Osteoblast (primary cell): Measurements from ENCODE around the gene CCBE1. TPM values are rescaled to one million over a fixed set of nuclear protein-coding genes. Genes with fewer than 3 reads are reported as not detected.
"Not testable (repeated sequence)": the region's sequence is repeated elsewhere in the genome, so short reads cannot be mapped to it uniquely, and the experiment has no call there.

ENCODE experiments used
- DNase-seq: peaks from one replicate; pipeline ENCODE4 v3.0.0; 2011; ENCODE audit warnings: low spot score, mixed read lengths; ENCODE audit not compliant: insufficient read length; ENCODE audit errors: missing footprints
- H2AFZ ChIP-seq: 2 replicates; pipeline ENCODE4 v1.6.0; 2011; ENCODE audit warnings: mild to moderate bottlenecking, low read length
- H3K27ac ChIP-seq: 2 replicates; pipeline ENCODE4 v1.5.1; 2011; ENCODE audit warnings: mild to moderate bottlenecking, low read depth, low read length, moderate library complexity
- H3K27me3 ChIP-seq: 2 replicates; pipeline ENCODE4 v1.6.0; 2012; ENCODE audit warnings: mild to moderate bottlenecking, control low read depth, inconsistent platforms, low read length, moderate library complexity; ENCODE audit not compliant: insufficient read depth
- H3K36me3 ChIP-seq: 2 replicates; pipeline ENCODE4 v1.5.1; 2011; ENCODE audit warnings: mild to moderate bottlenecking, low read length, control low read depth, moderate library complexity; ENCODE audit not compliant: insufficient read depth
- H3K4me1 ChIP-seq: 2 replicates; pipeline ENCODE4 v1.5.1; 2011; ENCODE audit warnings: mild to moderate bottlenecking, low read length, control low read depth, moderate library complexity; ENCODE audit not compliant: insufficient read depth
- H3K4me2 ChIP-seq: 2 replicates; pipeline ENCODE4 v1.6.0; 2011; ENCODE audit warnings: mild to moderate bottlenecking, low read length; ENCODE audit not compliant: insufficient read depth
- H3K4me3 ChIP-seq: fragments of 200-600 bp; sonication (generic); 3 replicates; pipeline ENCODE4 v1.5.1; 2012; ENCODE audit warnings: mild to moderate bottlenecking, low read length, inconsistent platforms; ENCODE audit not compliant: insufficient read depth
- H3K79me2 ChIP-seq: 2 replicates; pipeline ENCODE4 v1.6.0; 2012; ENCODE audit warnings: mild to moderate bottlenecking, low read length, control low read depth, inconsistent platforms; ENCODE audit not compliant: insufficient read depth
- H3K9me3 ChIP-seq: 2 replicates; pipeline ENCODE4 v1.5.1; 2011; ENCODE audit warnings: low read depth, low read length, control low read depth
- H4K20me1 ChIP-seq: 2 replicates; pipeline ENCODE4 v1.6.0; 2012; ENCODE audit warnings: mild to moderate bottlenecking, low read length, control low read depth; ENCODE audit not compliant: insufficient read depth
- total RNA-seq: library from RNA; depleted of rRNA; stranded (reverse); fragments of >200 nt; gene quantifications from 2 replicates; pipeline ENCODE4 v1.2.3, GENCODE V29; 2012
- TF ChIP-seq, protein P1 (sequence below): IDR thresholded peaks from 2 replicates; pipeline ENCODE4 v1.5.1; 2011; ENCODE audit warnings: mild to moderate bottlenecking, low read depth, low read length, moderate library complexity; ENCODE audit errors: extremely low read depth

CCBE1 gene
- total RNA-seq, 1 donor: 51.4 TPM

DNA sequence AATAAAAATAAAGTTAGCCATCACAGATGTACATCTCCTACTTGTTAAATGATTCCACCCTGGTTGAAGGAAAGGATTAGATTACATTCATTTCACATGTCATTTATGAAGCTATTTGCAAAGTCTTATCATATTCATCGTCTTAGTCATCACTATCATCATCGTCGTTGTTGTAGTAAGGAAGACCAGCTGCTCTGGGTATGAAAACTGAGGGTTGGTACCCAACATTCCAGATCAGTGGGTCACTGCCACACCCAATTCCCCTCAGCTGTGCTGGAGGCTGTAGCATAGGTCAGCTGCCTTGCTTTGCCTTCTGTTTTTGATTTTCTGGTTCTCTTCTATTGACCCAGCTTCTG is 20.9 kb upstream of the CCBE1 start:
- H3K4me2 ChIP-seq: peak overlapping the region; percentile 59

DNA sequence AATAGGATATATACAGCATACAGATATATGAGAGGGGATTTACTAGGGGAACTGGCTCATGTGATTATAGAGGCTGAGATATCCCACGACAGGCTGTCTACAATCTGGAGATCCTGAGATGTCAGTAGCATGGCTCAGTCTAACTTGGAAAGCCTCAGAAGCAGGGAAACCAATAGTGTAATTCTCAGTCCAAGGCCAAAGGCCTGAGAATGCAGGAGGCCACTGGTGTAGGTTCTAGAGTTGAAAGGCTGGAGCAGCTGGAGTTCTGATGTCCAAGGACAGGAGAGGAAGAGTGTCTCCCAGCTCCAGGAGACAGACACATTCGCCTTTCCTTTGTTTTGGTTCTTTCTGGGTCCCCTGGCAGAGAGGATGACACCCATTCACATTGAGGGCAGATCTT is 20.1 kb upstream of the CCBE1 start:
- no peak for DNase-seq
- H2AFZ ChIP-seq: no peak overlapping the region
- H3K4me3 ChIP-seq: no peak overlapping the region

More for the DNA sequence above, 20.9 kb upstream of the CCBE1 start:
- no peaks in the 10 kb centered on the region for H3K27me3 ChIP-seq
- H4K20me1 ChIP-seq: no peaks in the 10 kb centered on the region
- H3K36me3 ChIP-seq: no peaks in the 10 kb centered on the region
- H3K27ac ChIP-seq: peak overlapping the region; percentile 81
- TF ChIP-seq, protein P1, sequence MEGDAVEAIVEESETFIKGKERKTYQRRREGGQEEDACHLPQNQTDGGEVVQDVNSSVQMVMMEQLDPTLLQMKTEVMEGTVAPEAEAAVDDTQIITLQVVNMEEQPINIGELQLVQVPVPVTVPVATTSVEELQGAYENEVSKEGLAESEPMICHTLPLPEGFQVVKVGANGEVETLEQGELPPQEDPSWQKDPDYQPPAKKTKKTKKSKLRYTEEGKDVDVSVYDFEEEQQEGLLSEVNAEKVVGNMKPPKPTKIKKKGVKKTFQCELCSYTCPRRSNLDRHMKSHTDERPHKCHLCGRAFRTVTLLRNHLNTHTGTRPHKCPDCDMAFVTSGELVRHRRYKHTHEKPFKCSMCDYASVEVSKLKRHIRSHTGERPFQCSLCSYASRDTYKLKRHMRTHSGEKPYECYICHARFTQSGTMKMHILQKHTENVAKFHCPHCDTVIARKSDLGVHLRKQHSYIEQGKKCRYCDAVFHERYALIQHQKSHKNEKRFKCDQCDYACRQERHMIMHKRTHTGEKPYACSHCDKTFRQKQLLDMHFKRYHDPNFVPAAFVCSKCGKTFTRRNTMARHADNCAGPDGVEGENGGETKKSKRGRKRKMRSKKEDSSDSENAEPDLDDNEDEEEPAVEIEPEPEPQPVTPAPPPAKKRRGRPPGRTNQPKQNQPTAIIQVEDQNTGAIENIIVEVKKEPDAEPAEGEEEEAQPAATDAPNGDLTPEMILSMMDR: no peak
- no peaks in the 10 kb centered on the region for H3K79me2 ChIP-seq
- no peak overlapping the region for H2AFZ ChIP-seq
- peak; percentile 91 for DNase-seq
- H3K4me3 ChIP-seq: no peak overlapping the region
- peaks cover 52% of the 10 kb centered on the region for H3K4me1 ChIP-seq
- no peaks in the 10 kb centered on the region for H3K9me3 ChIP-seq

DNA sequence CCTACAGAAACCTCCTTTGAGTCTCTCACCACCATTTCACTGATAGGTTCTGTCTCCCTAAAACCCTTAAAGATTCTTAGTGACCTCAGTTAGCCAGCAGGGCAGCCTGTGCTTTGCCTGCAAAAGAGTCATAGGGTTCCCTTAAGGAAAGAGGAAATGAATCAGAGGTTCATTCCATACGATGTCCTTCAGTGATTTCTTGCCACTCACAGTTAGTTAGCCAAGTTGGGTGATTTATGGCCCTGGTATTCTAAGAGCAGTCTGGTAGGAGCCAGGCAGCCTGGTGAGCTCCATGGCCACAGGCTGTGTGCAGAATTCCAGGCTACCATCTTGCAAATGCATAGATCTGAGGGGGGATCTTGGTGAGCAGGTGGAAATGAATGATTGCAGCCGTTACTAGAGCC is 18.7 kb upstream of the CCBE1 start:
- Histone ChIP-seq H4K20me1 (no peaks in the 10 kb centered on the region), H3K79me2 (no peaks in the 10 kb centered on the region), H3K4me1 (peaks cover 52% of the 10 kb centered on the region), H3K4me3 (no peak overlapping the region), H3K27me3 (no peaks in the 10 kb centered on the region), H3K4me2 (peak overlapping the region; percentile 22), H3K36me3 (no peaks in the 10 kb centered on the region), H3K27ac (peak overlapping the region; percentile 89), H3K9me3 (no peaks in the 10 kb centered on the region), H2AFZ (no peak overlapping the region)
- peak; percentile 94 for DNase-seq
- TF ChIP-seq, protein P1: peak; percentile 23

More for the DNA sequence above, 20.1 kb upstream of the CCBE1 start:
- H3K4me1 ChIP-seq: peaks cover 52% of the 10 kb centered on the region
- no peaks in the 10 kb centered on the region for H3K36me3 ChIP-seq
- no peaks in the 10 kb centered on the region for H3K27me3 ChIP-seq
- TF ChIP-seq, protein P1: no peak
- no peaks in the 10 kb centered on the region for H3K79me2 ChIP-seq
- peak overlapping the region; percentile 81 for H3K27ac ChIP-seq
- no peak overlapping the region for H3K4me2 ChIP-seq
- no peaks in the 10 kb centered on the region for H3K9me3 ChIP-seq
- no peaks in the 10 kb centered on the region for H4K20me1 ChIP-seq

DNA sequence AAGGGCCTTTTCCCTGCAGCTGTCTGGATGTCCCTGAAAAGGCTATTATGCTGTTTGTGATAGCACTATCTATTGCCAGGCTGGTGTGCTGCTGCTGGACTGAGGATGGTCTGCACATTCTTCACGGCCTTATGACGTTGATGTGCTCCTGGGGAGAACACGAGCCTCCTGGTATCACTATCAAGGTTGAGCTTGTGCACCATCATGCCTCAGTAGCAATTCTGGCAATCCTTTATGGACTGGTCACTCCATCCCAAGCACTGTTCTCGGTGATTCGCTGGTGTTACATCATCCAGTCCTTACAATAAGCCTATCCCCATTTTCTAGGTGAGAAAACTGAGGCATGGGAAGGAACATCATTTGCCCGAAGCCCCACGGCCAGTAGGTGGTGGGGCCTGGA is 18.2 kb upstream of the CCBE1 start:
- no peaks in the 10 kb centered on the region for H3K36me3 ChIP-seq
- H3K9me3 ChIP-seq: no peaks in the 10 kb centered on the region
- peak overlapping the region; percentile 89 for H3K27ac ChIP-seq
- H4K20me1 ChIP-seq: no peaks in the 10 kb centered on the region
- no peak overlapping the region for H3K4me3 ChIP-seq
- peaks cover 52% of the 10 kb centered on the region for H3K4me1 ChIP-seq
- peak overlapping the region; percentile 22 for H3K4me2 ChIP-seq
- TF ChIP-seq, protein P1: no peak
- no peaks in the 10 kb centered on the region for H3K79me2 ChIP-seq
- peak; percentile 64 for DNase-seq
- no peaks in the 10 kb centered on the region for H3K27me3 ChIP-seq
- H2AFZ ChIP-seq: no peak overlapping the region

DNA sequence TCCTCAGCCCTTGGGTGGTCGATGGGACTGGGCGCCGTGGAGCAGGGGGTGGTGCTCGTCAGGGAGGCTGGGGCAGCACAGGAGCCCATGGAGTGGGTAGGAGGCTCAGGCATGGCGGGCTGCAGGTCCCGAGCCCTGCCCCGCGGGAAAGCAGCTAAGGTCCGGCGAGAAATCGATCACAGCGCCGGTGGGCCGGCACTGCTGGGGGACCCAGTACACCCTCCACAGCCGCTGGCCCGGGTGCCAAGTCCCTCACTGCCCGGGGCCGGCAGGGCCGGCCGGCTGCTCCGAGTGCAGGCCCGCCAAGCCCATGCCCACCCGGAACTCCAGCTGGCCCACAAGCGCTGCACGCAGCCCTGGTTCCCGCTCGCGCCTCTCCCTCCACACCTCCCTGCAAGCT is 16.9 kb upstream of the CCBE1 start:
- not testable (repeated sequence) for H3K27me3 ChIP-seq, H3K4me3 ChIP-seq
- H3K4me1 ChIP-seq: peaks cover 39% of the 10 kb centered on the region

More for the DNA sequence above, 16.9 kb upstream of the CCBE1 start:
- not testable (repeated sequence) for H3K36me3 ChIP-seq, H3K79me2 ChIP-seq, H3K4me2 ChIP-seq, H4K20me1 ChIP-seq, H3K27ac ChIP-seq, H2AFZ ChIP-seq, DNase-seq, H3K9me3 ChIP-seq
